ENCODE results near the gene SPEM3.

DNA sequence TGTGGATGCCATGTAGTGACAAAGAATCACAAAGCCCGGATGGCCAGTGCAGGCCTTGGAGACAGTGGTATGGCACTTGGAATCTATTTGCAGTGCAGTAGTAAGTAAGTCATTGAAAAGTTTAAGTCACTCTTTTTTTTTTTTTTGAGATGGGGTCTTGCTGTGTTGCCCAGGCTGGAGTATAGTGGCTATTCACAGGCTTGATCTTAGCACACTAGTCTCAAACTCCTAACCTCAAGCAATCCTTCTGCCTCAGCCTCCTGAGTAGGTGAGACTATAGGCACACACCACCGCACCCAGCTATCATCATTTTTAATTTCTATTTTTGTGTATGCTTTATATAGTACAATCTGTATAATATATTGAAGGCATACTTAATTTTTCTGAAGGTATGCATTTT lies 30.0 kb upstream of the SPEM3 start:
- TF ChIP-seq POLR2AphosphoS2 (IDR thresholded peaks at IDR 0.05; ENCODE audit: low read depth, low read length) (no peak), YY1 (IDR thresholded peaks at IDR 0.05; ENCODE audit: low read depth, low read length) (no peak)

All from GM12878 (cell line).